AG04449 (cell line): ENCODE data around the gene SIPA1L3.

Source experiments
- CTCF ChIA-PET: fragments of 350-600 bp; formaldehyde crosslinking; extraction: SDS; loops from one replicate; lab custom pipeline; 2021; ENCODE audit warnings: antibody characterized with exemption; lab: Yijun Ruan, JAX
- POLR2A ChIA-PET: fragments of 400-600, 350-600 bp; formaldehyde crosslinking; extraction: SDS; loops from one replicate; lab custom pipeline; 2020; ENCODE audit warnings: antibody characterized with exemption, inconsistent platforms; lab: Yijun Ruan, JAX
- DNase-seq: peaks from one replicate; pipeline ENCODE4 v3.0.0-alpha.2; 2010; ENCODE audit warnings: low read depth, low spot score
- H3K4me3 ChIP-seq: 2 replicates; pipeline ENCODE4 v1.5.1; 2011; ENCODE audit warnings: low read depth, mild to moderate bottlenecking, control low read depth, low read length
- TF ChIP-seq, protein P1 (sequence below): IDR thresholded peaks from one replicate; pipeline ENCODE4 v1.5.1; 2011; ENCODE audit warnings: mild to moderate bottlenecking, moderate library complexity, low read length, control low read depth, inconsistent platforms; ENCODE audit not compliant: insufficient read depth; ENCODE audit errors: missing control alignments

SIPA1L3 gene

DNA sequence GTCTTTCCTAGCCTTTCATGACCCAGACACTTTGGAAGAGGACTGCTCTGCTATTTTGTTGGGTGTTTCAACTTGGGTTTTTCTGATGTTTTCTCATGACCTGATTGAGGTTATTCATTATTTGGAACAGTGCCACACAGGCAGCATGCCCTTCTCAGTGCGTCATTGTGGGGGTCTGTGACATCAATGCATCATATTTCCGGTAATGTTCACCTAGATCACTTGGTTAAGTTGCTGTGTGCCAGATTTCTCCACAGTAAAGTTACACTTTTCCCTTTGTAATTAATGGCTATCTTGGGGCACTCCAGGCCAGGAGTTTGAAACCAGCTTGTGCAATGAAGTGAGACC, 124.4 kb downstream of the SIPA1L3 start:
- POLR2A ChIA-PET: no interaction called here
- CTCF ChIA-PET: interaction anchor here (1.1 to 2.0 kb wide), 6 partner anchors 9 to 129 kb away, joined by 3 to 9 read pairs (median 4); no protein-coding TSS in a partner anchor
- H3K4me3 ChIP-seq: no peak overlapping the region
- TF ChIP-seq, protein P1, sequence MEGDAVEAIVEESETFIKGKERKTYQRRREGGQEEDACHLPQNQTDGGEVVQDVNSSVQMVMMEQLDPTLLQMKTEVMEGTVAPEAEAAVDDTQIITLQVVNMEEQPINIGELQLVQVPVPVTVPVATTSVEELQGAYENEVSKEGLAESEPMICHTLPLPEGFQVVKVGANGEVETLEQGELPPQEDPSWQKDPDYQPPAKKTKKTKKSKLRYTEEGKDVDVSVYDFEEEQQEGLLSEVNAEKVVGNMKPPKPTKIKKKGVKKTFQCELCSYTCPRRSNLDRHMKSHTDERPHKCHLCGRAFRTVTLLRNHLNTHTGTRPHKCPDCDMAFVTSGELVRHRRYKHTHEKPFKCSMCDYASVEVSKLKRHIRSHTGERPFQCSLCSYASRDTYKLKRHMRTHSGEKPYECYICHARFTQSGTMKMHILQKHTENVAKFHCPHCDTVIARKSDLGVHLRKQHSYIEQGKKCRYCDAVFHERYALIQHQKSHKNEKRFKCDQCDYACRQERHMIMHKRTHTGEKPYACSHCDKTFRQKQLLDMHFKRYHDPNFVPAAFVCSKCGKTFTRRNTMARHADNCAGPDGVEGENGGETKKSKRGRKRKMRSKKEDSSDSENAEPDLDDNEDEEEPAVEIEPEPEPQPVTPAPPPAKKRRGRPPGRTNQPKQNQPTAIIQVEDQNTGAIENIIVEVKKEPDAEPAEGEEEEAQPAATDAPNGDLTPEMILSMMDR: no peak
- DNase-seq: no peak

DNA sequence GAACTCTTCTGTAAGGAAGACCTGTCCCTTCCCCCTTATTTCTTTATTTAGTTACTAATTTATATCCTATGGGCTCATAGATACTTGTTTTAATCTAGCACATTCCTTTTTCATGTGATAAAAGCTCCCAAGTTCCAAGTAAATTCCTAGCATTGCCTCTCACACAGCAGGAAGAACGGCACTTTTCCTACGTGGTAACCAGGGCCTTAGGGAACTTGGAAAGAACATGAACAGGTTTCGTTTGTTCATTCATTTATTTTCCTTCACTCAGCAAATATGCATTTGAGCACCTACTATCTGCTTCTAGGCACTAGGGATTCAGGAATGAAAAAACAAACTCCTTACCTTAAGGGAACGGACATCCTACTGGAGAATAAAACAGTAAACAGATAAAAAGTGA, 125.1 kb downstream of the SIPA1L3 start:
- POLR2A ChIA-PET: no interaction called here
- DNase-seq: no peak
- no peak overlapping the region for H3K4me3 ChIP-seq
- CTCF ChIA-PET: interaction anchor here (1.1 to 2.0 kb wide), 5 partner anchors 8 to 129 kb away, joined by 4 to 9 read pairs (median 4); no protein-coding TSS in a partner anchor
- TF ChIP-seq, protein P1: no peak

DNA sequence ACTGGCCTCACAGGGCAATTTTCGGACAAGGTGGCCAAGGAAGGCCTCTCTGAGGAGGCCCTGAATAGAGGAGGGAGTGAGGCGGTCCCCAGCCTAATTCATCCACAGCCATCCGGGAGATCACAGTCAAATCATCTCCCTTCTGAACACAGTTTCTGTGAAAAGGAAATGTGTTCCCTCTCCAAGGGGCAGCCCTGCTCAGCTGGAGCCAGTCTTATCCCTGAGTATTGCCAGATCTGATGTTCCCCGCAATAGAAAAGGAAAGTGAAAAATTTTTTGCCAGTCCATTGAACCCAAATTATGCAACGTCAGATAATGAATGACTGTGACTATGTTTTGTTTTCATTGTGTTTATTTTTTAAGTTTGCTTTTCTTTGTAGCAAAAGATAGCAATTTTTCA, 125.9 kb downstream of the SIPA1L3 start:
- TF ChIP-seq, protein P1: no peak
- CTCF ChIA-PET: interaction anchor here (1.9 kb wide), 1 partner anchor 9 kb away, joined by 4 read pairs; no protein-coding TSS in a partner anchor
- no peak for DNase-seq
- H3K4me3 ChIP-seq: no peak overlapping the region
- POLR2A ChIA-PET: no interaction called here

DNA sequence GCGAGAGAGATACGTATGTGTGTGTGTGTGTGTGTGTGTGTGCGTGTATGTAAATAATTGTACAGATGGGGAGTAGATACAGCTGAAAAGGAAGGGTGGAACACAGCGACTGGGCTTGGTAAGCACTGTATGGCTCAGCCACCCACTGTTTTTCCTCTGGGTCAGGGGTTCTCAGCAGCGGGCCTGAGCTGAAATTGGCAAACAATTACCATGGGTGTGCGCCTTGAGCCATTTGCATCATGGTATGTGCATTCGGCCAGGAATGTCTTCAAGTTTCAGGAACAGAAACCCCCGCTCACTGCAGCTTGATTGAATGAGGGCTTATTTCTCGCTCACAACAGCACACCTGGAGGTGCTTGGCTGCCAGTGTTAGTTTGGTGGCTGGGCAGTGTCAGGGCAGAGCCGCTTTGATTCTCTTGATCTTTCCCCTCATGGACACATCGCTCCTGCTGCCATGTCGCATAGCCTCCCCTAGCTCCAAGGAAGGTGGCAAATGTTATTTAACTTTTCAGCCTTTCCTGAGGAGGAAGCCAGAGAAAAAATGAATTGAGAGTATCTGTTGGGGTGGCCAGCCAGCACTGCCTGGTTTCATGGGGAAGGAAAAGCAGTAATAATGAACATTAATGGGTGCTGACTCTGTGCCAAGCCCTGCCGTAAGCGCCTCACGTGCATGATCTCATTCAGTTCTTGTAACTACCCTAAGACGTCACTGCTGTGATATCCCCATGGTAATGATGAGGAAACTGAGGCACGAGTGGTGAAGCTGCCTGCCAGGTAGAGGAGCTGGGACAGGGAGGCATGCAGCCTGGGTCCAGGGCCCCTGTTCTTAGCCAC, 126.9 kb downstream of the SIPA1L3 start:
- TF ChIP-seq, protein P1: no peak
- no peak for DNase-seq
- no peak overlapping the region for H3K4me3 ChIP-seq
- ChIA-PET CTCF (interaction anchor here (1.9 to 2.5 kb wide), 2 partner anchors 10 to 131 kb away, joined by 4 to 9 read pairs; no protein-coding TSS in a partner anchor), POLR2A (interaction anchor here (1.4 kb wide), 1 partner anchor 127 kb away, joined by 4 read pairs; the partner anchor contains the start of genes SIPA1L3 and WDR87)

DNA sequence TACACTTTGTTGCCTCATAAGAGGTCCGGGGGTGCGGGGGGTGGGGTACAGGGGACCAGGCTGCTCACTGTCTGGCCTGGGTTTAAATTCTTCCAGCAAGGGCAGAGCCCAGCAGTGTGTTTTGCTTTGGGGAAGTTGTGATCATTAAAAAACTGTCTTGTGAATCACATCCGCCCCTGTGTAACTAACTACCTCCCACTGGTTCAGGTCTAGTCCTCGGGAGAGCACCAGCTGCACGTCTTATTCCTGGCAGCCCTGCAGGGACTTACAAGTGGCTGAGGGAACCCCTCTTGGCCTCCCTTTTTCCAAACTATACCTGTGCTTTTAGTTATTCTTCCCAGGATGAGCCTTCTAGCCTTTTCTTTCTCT, 127.5 kb downstream of the SIPA1L3 start:
- no peak for DNase-seq
- H3K4me3 ChIP-seq: no peak overlapping the region
- CTCF ChIA-PET: interaction anchor here (2.0 to 2.5 kb wide), 2 partner anchors 13 to 132 kb away, joined by 6 to 9 read pairs; no protein-coding TSS in a partner anchor
- POLR2A ChIA-PET: interaction anchor here (1.4 kb wide), 1 partner anchor 128 kb away, joined by 4 read pairs; the partner anchor contains the start of genes SIPA1L3 and WDR87
- TF ChIP-seq, protein P1: no peak
